ENCODE data around the gene UCKL1.
"Not testable (repeated sequence)": the region's sequence is repeated elsewhere in the genome, so short reads cannot be mapped to it uniquely, and the experiment has no call there.

UCKL1 gene

DNA sequence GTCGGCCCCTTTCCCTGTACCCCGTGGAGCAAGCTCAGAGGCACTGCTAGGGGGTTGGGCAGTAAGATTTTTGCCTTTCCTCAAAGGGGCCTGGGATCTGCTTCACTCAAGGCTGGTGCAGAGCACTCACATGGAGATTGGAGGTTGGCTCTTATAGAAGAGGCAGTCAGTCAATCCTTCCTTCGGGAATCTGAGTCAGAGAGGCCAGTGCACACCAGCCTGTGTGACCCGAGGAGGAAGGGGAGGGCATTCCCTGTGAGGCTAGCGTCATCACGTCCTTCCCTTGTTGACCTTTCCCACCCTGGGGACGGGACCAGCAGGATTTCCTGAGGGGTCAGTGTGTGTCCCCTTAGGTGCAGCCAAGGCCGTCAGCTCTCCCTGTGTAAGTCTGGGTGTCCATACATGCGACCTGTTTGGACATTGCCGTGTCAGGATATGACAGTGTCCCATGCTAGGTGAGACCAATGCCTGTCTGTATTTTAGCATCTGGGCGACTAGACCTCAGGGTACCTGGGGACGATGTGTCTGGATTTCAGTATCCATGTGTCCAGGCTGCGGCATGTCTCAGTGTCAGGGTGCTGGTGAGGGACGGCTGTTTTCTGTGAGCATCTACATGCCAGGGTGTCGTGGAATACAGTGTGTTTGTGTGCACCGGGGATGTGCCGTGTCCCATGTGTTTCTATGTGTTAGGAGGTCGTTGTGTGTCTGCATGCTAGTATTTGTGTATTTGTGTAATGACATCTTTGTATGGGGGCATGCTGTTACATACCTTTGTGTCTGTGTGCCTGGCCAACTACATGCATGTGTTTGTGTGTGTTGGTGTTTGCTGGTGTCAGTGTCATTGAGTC lies 16.3 kb upstream of the UCKL1 start:
- DNase-seq (ENCODE audit: low spot score) = no peak

GRCh38 chr20:63971960-63972311 lies 15.7 kb upstream of the UCKL1 start:
- DNase-seq (ENCODE audit: low spot score) = not testable (repeated sequence)

DNA sequence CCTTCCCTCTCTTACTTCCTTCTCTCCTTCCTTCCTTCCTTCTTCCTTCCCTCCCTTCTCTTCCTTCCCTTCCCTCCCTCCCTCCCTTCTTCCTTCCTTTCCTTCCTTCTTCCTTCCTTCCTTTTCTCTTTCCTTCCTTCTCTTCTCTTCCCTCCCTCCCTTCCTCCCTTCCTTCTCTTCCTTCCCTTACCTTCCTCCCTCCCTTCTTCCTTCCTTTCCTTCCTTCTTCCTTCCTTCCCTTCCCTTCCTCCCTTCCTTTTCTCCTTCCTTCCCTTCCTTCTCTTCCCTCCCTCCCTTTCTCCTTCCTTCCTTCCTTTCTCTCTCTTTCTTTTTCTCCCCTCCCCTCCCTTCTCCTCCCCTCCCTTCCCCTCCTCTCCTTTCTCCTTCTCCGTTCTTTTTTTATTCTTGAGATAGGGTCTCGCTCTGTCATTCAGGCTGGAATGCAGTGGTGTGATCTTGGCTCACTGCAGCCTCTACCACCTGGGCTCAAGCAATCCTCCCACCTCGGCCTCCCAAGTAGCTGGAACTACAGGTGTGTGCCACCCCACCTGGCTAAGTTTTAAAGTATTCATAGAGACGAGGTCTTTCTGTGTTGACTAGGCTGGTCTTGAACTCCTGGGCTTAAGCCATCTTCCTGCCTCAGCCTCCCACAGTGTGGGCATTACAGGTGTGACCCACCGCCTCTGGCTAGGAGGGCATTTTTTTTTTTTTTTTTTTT lies 14.7 kb upstream of the UCKL1 start:
- DNase-seq (ENCODE audit: low spot score) = no peak

- no peak for DNase-seq (ENCODE audit: low spot score)
Observed at GRCh38 chr20:63969838-63970713, 13.9 kb upstream of the UCKL1 start, which contains the start of gene ZNF512B. TSS of gene ZNF512B (minus strand) at chr20:63969930. CDS start at chr20:63967950, 1,980 bp downstream.

DNA sequence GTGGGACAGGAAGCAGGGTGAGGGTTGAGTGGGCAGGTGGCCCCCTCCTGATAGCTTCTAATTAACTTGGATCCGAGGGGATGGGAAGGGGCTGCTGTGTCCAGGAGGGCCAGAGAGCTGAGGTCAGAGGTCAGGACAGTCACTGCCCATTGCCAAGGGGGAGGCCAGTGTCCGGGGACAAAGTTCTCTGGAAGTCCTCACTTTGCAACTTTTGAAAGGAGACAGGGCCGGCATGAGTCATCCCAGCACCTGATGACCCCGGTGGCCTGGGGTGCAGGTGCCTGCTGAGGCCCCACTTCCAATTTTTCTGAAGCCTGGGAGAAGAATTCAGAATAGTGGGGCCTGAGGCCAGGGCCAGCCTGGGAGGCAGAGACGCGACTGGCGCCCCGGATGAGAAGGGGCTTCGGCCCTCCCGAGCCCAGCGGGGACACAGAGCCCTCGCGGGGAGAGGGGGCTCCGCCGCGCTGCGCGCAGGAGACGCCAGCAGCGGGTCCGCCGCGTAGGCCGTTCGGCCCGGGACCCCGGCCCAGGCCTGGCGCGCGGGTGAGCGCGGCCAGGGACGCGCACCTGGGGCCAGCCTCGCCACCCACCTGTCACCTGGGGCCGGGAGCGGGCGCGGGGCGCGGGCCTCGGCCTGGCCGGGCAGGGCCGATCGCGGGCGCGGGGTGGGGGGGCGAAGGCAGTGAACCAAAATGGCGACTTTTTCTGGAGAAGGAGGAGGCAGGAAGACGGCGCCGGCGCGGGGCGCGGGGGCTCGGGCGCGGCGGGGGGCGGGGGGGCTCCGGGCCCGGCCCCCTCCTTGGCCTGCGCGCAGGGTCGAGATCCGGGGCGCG lies 12.9 kb upstream of the UCKL1 start:
- DNase-seq (ENCODE audit: low spot score) = no peak

DNA sequence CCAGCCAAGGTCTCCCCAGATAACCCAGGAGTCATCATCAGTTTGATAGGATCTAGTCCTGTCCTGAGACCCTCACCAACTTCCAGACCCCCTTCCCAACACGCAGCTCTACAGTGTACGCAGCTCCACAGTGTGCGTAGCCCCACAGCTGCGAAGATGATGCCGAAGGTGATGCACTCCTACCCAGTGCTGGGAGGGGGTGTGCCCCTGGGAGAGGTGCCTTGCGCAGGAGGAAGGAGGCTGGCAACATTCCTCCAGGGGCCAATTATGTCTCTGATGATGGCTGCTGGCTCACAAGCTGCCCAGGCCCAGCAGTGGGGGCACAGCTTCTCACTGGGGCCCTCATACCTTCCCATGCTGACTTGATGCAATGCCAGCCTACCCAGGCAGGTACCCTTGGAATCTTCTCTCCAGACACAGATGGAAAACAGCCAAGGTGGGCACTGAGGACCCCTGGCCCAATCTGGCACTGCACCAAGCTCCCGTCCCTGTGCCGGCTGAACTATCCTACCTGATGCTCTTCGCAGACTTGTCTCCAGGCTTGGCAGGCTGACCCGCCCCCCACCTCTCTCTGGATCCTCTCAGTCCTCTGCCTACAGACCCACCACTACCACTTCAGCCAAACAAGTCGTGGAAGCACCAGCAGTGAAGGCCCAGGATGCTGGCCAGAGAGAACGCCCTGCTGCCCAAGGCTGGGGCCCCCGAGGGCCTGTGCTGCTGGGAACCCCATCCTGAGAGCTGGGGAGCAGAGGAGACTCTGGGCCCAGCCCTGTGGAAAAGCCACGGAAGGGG lies 12.1 kb upstream of the UCKL1 start:
- DNase-seq (ENCODE audit: low spot score) = no peak

DNA sequence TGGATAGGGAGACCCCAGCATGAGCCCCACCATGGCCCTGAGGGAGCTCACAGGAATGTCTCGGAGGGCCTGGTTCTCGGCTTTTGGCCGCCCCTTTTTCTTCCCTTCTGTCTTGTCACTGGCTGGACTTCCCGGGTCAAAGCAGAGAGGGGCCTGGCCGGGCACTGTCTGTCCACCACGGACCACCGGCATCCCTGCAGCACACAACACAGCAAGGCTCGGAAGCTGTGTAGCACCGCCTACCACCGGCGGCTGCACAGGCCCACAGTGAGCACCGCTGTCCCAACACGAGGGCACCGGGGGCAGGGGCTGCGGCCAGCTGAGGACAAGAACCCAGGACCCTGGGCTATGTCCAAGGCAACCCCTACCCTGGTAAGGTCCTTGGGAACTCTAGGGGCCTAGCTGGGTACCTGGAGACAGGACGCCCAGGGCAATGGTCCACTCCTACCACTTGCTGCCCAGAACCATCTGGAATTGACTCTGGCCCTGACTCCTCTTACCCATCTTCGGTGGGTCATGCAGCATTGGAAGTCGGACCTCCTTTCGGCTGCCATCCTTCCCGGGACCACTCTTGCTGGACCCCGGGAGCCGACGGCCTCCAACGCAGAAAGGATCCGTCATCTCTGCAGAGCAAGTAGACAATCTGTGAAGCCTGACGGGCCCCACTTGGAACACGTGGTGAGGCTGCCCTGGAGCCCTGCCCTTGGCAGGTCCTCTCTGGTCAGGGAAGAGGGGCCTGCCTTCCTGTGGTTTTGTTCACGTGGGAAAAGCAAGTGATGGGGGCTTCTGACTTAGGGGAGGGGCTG lies 11.3 kb upstream of the UCKL1 start:
- no peak for DNase-seq (ENCODE audit: low spot score)

- no peak for DNase-seq (ENCODE audit: low spot score)
Observed at GRCh38 chr20:63966944-63967322, 10.7 kb upstream of the UCKL1 start.

DNA sequence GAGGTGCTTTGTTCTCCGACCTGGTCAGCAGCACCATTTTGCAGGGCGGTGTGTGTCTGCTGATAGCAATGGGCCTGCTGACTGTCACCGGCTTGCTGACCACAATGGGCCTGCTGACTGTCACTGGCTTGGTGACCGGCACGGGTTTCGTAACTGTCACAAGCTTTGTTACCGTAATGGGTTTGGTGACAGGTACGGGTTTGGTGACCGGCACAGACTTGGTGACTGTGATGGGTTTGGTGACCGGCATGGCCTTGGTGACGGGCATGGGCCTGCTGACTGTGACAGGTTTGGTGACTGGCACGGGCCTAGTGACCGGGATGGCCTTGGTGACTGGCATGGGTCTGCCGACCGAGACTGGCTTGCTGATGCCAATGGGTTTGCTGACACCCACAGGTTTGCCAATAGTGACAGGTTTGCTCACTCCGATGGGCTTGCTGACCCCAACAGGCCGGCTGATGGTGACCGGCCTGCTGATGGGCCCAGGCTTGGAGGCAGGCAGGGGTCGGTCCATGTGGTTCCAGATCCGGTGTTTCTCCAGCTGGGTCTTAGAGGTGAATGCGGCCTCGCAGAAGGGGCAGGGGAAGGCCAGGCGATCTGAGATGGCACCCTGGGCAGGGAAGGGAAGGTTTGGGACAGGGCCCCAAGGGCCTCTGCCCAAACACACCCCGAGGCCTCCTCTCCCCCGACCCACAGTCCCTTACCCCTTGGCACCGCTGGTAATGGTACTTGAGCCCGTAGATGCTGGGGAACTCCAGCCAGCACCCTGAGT lies 10.1 kb upstream of the UCKL1 start:
- no peak for DNase-seq (ENCODE audit: low spot score)

DNA sequence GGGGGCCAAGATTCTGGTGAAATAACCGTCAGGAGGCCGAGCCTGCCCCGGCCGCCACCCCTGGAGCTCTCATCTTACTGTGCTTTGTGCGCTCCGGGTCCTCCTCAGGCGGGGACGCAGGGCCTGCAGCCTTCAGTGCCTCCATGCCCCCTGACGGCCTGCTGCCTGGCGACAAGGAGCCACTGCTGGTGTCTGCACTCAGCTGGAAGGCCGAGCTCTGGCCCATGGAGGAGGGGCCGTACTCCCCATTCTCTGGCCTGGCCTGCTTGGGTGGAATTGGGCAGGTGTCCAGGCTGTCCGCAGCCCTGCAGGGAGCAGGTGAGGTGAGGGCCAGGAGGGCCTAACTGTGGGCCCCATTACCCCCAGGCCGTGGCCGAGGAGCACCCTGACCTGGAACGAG lies 8.2 kb upstream of the UCKL1 start:
- DNase-seq (ENCODE audit: low spot score) = no peak

GRCh38 chr20:63963784-63964301 lies 7.6 kb upstream of the UCKL1 start:
- DNase-seq (ENCODE audit: low spot score) = no peak

- no peak for DNase-seq (ENCODE audit: low spot score)
Observed at GRCh38 chr20:63963348-63963741, 7.1 kb upstream of the UCKL1 start.

- no peak for DNase-seq (ENCODE audit: low spot score)
Observed at GRCh38 chr20:63962426-63963347, 6.5 kb upstream of the UCKL1 start.

DNA sequence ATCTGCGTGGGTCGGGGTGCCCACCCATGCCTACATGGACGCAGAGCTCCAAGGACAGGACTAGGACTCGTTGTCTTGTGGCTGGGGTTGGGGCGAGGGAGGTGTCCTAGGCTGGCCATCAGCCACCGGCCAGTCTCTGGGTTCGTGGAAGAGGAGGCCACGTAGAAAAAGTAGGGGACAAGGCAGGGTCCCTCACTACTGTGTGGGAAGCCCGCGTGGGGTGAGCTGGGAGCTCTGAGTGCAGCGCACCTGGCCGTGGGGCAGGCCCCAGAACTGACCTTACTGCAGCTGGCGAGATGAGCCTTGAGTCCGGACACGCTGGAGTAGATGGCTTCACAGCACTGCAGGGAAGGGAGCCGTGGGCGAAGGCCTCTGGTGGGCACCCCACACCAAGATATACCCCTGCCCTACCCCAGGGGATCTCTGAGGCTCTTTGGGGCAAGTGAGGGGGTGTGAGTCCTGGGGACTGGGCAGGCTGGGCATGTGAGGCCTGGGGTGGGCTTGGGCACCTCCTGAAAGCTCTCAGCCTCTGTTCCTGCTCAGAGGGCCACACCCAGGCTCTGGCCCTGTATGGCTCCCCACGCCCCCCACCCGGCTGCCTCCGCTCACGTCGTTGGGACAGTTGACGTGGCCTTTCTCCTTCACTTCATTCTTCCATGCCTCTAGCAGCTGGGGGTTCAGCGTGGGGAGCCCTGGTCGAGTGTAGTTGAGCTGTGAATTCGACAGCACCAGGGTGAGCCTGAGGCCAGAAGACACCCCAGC lies 5.6 kb upstream of the UCKL1 start:
- DNase-seq (ENCODE audit: low spot score) = no peak

DNA sequence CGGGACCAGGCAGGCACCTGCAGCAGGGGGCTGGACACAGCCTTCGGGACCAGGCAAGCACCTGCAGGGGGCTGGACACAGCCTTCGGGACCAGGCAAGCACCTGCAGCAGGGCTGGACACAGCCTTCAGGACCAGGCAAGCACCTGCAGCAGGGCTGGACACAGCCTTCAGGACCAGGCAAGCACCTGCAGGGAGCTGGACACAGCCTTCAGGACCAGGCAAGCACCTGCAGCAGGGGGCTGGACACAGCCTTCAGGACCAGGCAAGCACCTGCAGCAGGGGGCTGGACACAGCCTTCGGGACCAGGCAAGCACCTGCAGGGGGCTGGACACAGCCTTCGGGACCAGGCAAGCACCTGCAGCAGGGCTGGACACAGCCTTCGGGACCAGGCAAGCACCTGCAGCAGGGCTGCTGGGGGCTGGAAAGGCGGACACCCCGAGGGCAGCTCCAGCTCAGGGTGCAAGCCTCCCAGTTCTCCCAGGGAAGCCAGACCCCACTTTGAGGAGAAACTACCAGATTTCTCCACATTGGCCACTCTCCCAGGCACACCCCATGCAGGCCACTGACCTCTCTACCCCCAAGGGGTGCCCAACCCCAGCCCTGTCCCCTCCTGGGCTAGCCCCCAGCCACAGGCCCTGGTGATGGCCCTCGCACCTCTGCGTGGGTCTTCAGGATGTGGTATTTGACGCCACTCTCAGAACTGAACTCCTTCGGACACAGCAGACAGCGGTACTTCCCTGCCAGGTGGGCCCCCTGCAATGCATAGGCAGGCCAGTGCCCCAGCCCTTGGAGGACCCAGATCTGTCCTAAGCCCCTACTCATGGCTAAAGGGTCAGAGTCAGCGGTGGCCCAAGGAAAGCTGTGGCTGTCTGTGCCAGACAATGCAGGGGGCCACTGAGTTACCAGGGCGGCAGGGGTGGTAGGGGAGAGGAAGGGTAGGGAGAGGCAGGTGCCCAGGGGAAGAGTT lies 4.7 kb upstream of the UCKL1 start:
- DNase-seq (ENCODE audit: low spot score) = not testable (repeated sequence)

DNA sequence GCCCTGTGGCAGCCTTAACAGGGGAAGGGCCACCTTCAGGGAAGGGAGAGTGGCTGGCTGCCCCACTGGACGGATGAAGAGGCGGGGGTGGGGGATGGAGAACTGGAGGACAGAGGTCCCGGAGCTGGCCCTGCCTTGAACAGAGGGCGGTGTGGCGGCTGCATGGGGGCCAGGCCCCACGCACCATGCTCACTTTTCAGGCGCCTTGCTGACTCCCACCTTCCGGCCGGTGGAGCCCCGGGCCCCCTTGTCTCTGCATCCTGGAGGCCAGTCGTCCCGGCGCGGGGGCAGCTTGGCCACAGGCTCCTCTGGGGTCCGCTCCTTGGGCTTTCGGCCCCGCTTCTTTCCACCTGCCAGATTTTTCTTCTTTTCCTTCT lies 3.5 kb upstream of the UCKL1 start:
- DNase-seq (ENCODE audit: low spot score) = no peak

All from pons (tissue), 1 donor.